ENCODE data around the gene ENG.
A peak's percentile ranks its signal among the peaks of the same experiment; 100 is the strongest.

GRCh38 chr9:127847178-127847510, 7.3 kb downstream of the ENG start:
- no peak for TF ChIP-seq CTCF (IDR thresholded peaks at IDR 0.05 in 8 of 11, conservative IDR thresholded peaks at IDR 0.05 in 3 of 11)
- no peak for TF ChIP-seq POLR2A (IDR thresholded peaks at IDR 0.05)
- peak in 2 of 3 donors; percentile 54 to 77 for TF ChIP-seq POLR2AphosphoS5 (IDR thresholded peaks at IDR 0.05)
